ENCODE measurements around the gene SLC12A8.

Gene SLC12A8

DNA sequence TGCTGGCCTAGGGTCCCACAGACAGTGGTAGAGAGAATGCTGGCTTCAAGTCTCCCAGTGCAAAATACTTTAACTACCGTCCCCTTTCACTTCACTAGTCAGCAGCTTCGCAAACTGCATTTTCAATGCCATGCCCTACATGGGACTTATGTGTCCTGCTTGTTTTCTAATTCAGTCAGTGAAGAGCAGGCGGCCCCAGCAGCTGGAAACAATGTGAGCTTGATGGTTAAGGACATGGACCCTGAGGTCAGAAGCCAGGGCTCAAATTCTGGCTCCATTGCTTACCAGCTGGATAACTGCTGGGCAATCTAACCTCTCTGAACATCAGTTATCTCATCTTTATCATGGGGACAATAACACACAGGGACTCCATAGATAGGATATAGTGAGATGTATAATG lies 58.4 kb downstream of the SLC12A8 start:
- no peak for DNase-seq (ENCODE audit: low read depth)

DNA sequence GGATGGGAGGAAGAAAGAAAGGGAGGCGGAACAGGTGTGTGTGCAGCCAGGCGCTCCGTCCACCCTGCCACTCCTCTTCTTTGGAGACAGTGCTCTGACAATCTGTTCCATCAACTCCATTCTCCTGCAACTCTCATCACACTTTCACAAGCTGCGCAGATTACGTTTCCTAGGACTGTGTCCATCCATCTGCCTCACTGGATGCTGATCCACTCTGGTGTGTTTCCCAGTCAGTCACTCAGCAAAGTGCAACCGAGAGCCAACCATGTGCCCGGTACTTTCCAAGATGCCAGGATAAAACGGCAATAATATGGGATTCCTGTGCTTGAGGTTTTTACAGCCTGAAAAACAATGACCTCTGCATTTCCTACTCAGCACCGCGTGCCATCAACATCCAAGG lies 59.6 kb downstream of the SLC12A8 start:
- no peak for DNase-seq (ENCODE audit: low read depth)

DNA sequence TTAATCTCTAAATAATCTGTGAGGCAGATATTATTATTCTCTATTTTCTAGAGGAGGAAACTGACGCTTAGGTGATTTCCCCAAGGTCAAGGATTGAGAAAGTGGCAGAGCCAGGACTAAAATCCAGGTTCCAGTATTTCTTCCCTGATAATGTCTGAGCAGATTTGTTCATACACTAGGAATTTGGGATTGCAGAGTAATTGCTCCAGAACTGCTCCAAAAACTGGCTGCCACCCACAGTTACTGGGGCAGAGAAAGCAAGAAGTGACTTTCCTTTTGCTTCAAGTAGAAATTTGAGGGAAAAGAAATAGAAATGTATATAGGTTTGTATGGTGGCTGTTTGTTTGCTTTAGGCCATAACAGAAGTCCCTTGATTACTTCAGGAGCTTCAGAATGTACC lies 60.6 kb downstream of the SLC12A8 start:
- no peak for DNase-seq (ENCODE audit: low read depth)

DNA sequence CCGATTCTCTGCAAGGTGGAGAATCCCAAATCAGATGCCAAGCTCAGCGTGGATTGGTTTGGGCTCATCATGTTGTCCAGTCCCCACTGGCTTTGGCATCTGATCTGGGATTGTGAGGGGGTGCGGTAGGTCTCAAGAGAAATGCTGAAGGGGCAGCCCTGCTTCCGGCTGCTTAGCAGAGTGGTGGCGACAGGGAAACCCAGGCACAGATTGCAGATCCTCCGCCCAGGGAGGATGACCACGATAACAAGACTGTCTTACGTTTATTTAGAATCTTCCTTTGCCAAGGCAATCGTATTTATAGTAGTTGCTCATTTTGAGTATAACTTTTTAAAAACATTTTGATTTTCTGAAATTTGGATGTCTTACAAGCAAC lies 61.1 kb downstream of the SLC12A8 start:
- DNase-seq (ENCODE audit: low read depth): no peak

- DNase-seq (ENCODE audit: low read depth): no peak
Measured at GRCh38 chr3:125150525-125151441, 61.8 kb downstream of the SLC12A8 start.

DNA sequence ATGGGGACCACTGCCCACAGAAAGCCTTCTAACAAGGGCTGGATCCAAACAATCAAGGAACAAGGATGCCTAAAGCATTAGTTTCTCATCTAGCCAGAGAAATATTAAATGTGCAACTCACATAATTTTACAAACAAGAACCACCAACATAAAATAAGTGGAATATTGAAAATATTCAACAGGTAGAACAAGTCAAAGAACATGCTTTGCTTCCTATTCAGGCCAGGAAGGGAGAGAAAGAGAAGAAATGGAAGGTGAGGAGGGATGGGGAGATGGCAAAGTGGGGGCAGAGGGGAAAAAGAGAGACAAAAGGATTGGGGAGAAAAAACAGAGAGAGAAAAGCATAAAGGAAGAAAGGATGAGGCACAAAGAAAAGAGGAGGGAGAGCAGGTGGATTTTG lies 63.1 kb downstream of the SLC12A8 start:
- no peak for DNase-seq (ENCODE audit: low read depth)

GRCh38 chr3:125148836-125149235 lies 63.7 kb downstream of the SLC12A8 start:
- no peak for DNase-seq (ENCODE audit: low read depth)

DNA sequence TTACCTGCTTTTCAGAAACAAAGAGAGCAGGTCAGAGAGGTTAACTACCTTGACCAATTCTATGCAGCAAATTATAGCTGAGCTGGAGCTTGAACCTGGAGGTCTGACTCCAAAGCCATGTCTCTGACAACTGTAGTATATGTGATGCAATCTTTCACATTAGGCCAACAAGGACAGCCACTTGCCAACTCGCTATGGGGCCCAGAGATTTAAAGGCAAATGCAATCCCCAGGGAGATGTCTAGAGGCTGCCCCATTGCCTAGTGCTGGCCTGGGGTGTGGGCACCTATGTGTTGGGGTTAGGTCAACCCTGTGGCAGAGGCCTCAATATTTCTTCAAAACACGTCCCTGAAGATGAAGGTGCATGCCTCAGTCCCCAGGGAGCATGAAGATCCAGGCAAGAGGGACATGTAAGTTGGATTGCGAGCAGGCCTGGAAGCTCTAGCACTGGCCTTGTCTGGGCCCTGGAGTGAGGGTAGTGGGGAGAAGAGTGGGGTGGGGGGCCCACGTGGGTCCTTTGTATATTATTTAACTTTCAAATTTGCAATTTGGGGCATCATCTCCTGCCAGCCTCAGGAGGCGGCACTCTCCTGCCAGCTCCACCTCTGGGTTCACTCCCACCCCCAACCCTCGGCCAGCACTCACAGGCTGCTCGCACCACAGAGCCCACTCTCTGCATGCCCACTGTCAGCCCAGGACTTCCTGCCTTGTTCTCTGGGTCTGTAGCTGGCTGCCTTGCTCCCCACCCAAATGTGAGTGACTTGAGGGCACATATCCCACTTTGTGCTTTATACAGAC lies 64.3 kb downstream of the SLC12A8 start:
- no peak for DNase-seq (ENCODE audit: low read depth)

DNA sequence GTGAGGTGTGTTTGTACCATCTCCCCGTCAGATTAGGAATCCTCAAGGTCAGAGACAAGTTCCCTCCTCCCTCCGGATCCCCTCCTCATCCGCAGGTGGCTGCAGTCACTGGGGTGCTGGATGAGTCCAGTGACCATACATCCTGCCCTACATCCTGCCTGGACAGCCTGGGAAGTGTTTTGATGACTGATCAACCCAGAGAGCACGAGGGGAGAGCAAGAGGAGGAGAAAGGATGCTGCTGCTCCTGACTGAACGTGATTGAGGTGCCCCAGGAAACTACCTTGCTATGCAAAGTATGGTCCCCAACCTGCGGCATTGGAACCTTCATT lies 65.1 kb downstream of the SLC12A8 start:
- DNase-seq (ENCODE audit: low read depth): no peak

GRCh38 chr3:125146626-125147490 lies 65.7 kb downstream of the SLC12A8 start:
- DNase-seq (ENCODE audit: low read depth): no peak

GRCh38 chr3:125145751-125146475 lies 66.6 kb downstream of the SLC12A8 start:
- DNase-seq (ENCODE audit: low read depth): no peak

GRCh38 chr3:125144653-125145314 lies 67.8 kb downstream of the SLC12A8 start:
- DNase-seq (ENCODE audit: low read depth): no peak

GRCh38 chr3:125143982-125144652 lies 68.4 kb downstream of the SLC12A8 start:
- DNase-seq (ENCODE audit: low read depth): no peak

GRCh38 chr3:125143538-125143937 lies 69.0 kb downstream of the SLC12A8 start:
- DNase-seq (ENCODE audit: low read depth): no peak

DNA sequence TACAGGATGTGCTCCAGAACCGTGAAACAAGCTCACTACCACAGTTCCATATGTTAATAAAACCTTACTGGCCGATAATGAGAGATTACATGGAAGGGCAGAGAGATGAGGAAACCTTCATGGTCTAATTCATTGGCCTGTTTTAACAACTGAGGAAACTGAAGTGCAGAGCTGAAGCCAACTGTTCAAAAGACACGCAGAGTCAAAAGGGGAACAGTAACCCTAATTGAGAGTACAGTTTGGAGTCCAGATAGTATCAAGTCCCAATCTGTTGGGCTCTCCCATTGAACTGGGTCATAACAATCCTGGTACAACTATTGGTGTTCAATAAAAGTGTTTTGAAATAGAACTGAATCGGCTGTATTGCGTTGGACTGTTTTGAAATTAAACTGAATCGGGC lies 69.6 kb downstream of the SLC12A8 start:
- no peak for DNase-seq (ENCODE audit: low read depth)

- no peak for DNase-seq (ENCODE audit: low read depth)
Measured at GRCh38 chr3:125142420-125142778, 70.1 kb downstream of the SLC12A8 start.

GRCh38 chr3:125141596-125142419 lies 70.7 kb downstream of the SLC12A8 start:
- DNase-seq (ENCODE audit: low read depth): no peak

GRCh38 chr3:125140818-125141595 lies 71.5 kb downstream of the SLC12A8 start:
- no peak for DNase-seq (ENCODE audit: low read depth)

Data from non-pigmented ciliary epithelial cell (primary cell).